Duodenal mucosa (tissue), 2 donors: Measurements from ENCODE around the gene TSNAXIP1.

Experiments used
- H3K27ac ChIP-seq: one replicate; pipeline ENCODE4 v1.7.0; 2013; ENCODE audit warnings: low read depth, low read length
- H3K27me3 ChIP-seq, 2 donors: one replicate each; pipeline ENCODE4 v1.7.0; 2013; ENCODE audit warnings: low read length in 2 of 2, control low read depth in 1 of 2; ENCODE audit not compliant: insufficient read depth in 2 of 2, control insufficient read depth in 1 of 2
- H3K36me3 ChIP-seq, 2 donors: one replicate each; pipeline ENCODE4 v1.7.0; 2013; ENCODE audit warnings: low read length in 2 of 2, control low read depth in 1 of 2; ENCODE audit not compliant: insufficient read depth in 2 of 2, control insufficient read depth in 1 of 2
- H3K4me1 ChIP-seq, 2 donors: one replicate each; pipeline ENCODE4 v1.7.0; 2013; ENCODE audit warnings: low read length in 2 of 2, control low read depth in 1 of 2; ENCODE audit not compliant: insufficient read depth in 2 of 2, control insufficient read depth in 1 of 2
- H3K4me3 ChIP-seq, 2 donors: one replicate each; pipeline ENCODE4 v1.7.0; 2013; ENCODE audit warnings: low read length in 2 of 2, low read depth in 1 of 2
- H3K9ac ChIP-seq, 2 donors: one replicate each; pipeline ENCODE4 v1.7.0; 2013; ENCODE audit warnings: low read length in 2 of 2, low read depth in 1 of 2
- H3K9me3 ChIP-seq, 2 donors: one replicate each; pipeline ENCODE4 v1.7.0; 2013; ENCODE audit warnings: low read length in 2 of 2, control low read depth in 1 of 2; ENCODE audit not compliant: control insufficient read depth in 1 of 2

TSNAXIP1 gene

DNA sequence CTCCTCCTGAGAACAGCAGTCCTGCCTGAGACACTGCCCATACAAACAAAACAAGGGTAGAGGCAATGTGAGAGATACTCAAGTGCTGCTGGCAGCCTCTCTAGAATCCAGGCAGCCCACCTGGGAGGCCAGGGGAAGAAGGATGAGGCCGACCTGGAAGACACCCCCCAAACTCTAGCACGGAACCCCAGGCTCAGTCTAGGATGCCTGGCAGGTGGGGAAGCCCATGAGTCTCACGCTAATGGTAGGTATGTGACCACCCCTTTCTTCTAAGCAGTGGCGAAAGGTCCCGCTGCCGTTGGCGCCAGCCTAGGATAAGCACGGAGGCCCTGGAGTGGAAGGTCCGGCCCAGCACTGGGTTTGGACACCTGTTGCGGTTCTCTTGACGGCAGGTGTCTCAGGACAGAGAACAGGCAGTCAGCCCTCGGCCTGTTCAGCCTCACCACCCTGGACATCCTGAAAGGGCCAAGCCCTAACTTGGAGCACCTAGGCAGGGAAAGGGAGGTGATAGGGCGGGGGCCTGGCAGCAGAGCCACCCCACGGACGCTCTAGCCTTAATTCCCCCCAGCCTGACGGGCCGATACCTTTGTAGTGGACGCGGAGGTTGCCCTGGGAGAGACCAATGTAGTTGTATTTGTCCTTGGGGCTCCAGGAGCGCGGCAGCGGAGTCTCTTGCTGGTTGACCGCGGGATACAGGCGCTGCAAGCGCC is 816 bp upstream of the TSNAXIP1 start:
- peaks cover 9 to 21% of the 10 kb centered on the region in 2 donors for H3K4me1 ChIP-seq
- H3K36me3 ChIP-seq: peaks cover 0 to 17% of the 10 kb centered on the region in 2 donors
- H3K27ac ChIP-seq: no peak overlapping the region
- H3K4me3 ChIP-seq: peak overlapping the region; percentile 93 to 99
- H3K9me3 ChIP-seq: no peaks in the 10 kb centered on the region
- peak overlapping the region; percentile 85 to 94 for H3K9ac ChIP-seq
- no peaks in the 10 kb centered on the region for H3K27me3 ChIP-seq

DNA sequence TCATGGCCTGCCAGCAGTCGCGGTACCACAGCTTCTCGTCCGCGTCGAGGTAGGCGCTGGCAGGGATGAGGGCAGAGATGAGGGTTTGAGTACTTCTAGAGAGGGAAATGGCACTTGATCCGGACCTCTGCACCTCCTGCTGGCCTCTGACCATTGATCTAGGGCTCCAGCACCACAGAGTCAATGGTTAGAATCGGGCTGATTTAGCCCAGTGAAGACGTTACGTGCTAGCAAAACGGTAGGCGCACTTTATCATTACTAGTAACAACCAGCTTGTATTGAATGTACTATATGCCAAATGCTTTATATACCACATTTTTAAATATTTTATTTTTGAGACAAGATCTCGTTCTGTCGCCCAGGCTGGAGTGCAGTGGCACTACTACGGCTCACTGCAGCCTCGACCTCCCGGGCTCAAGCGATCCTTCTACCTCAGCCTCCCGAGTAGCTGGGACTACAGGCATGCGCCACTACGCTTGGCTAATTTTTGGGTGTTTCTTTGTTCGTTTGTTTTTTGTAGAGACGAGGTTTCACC is 526 bp downstream of the TSNAXIP1 start:
- H3K27me3 ChIP-seq: no peaks in the 10 kb centered on the region
- H3K36me3 ChIP-seq: peaks cover 0 to 5% of the 10 kb centered on the region in 2 donors
- peak overlapping the region; percentile 27 to 51 for H3K9ac ChIP-seq
- no peaks in the 10 kb centered on the region for H3K9me3 ChIP-seq
- peaks cover 9 to 21% of the 10 kb centered on the region in 2 donors for H3K4me1 ChIP-seq
- H3K4me3 ChIP-seq: peak overlapping the region; percentile 93 to 99
- H3K27ac ChIP-seq: no peak overlapping the region

DNA sequence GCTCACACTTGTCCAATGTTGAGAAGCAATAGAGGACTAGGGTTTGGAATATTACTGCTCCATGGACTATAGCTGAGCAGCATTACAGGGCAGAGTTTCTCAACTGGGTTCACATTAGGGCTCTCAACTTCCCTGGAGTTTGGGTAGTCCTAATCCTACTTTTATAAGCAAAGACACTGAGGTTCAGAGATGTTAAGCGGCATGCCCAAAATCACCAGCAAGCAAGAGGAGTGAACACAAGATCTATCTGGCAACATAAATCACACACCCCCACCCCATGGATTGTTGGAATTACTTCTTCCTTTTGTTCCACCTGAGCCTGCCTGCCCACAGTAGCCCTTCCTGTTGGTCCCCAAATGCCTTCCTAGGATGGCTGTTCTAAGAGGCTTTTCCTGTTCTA is 5.2 kb downstream of the TSNAXIP1 start:
- Histone ChIP-seq H3K27ac (no peak overlapping the region), H3K27me3 (no peaks in the 10 kb centered on the region), H3K9me3 (no peaks in the 10 kb centered on the region), H3K9ac (no peak overlapping the region), H3K4me1 (peaks cover 4 to 11% of the 10 kb centered on the region in 2 donors), H3K36me3 (no peaks in the 10 kb centered on the region), H3K4me3 (no peak overlapping the region)

DNA sequence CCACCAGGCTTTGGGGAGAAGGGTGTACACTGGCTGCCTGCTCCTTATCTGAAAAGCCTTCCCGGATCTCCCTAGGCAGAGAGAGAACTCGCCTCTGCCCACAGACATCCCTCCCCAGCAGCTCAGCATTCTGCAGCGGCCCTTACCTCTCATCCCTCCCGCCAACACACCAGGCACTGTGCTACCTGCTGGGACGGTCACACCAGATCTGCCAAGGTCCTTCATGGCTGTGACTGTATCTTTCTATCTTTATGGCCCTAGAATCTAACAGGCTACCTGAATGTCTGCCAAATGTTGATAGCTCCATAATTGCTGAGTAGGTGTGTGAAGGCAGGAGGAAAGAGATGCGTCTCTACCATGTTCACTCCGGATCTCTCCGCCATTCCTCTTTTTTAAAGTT is 7.9 kb downstream of the TSNAXIP1 start:
- Histone ChIP-seq H3K36me3 (no peaks in the 10 kb centered on the region), H3K4me3 (no peak overlapping the region), H3K4me1 (peaks cover 4 to 5% of the 10 kb centered on the region in 2 donors), H3K9me3 (no peaks in the 10 kb centered on the region), H3K9ac (no peak overlapping the region), H3K27me3 (no peaks in the 10 kb centered on the region), H3K27ac (no peak overlapping the region)

DNA sequence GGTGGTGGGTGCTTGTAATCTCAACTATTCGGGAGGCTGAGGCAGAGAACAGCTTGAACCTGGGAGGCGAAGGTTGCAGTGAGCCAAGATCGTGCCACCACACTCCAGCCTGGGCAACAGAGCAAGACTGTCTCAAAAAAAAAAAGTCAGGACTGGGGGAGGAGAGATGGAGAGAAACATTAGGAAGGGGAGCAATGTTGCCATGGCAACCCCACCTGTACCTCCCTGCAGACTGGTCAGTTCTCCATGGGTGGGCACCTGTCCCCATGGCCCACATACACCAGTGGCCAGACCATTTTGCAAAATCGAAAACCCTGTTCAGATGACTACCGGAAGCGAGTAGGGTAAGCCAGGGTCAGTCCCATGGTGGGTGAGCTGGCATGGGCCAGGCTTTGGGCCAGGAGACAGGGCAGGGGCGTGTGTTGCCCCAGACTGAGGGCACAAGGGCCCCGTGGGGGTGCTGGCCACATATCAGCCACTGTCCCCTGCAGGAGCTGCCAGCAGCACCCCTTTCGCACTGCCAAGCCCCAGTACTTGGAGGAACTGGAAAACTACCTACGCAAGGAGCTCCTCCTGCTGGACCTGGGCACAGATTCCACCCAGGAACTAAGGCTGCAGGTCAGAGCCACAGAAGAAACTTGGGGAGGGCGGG is 14.0 kb downstream of the TSNAXIP1 start:
- Histone ChIP-seq H3K4me3 (no peak overlapping the region), H3K9ac (no peak overlapping the region), H3K27me3 (no peaks in the 10 kb centered on the region), H3K36me3 (no peaks in the 10 kb centered on the region), H3K9me3 (no peaks in the 10 kb centered on the region), H3K4me1 (no peaks in the 10 kb centered on the region), H3K27ac (no peak overlapping the region)

DNA sequence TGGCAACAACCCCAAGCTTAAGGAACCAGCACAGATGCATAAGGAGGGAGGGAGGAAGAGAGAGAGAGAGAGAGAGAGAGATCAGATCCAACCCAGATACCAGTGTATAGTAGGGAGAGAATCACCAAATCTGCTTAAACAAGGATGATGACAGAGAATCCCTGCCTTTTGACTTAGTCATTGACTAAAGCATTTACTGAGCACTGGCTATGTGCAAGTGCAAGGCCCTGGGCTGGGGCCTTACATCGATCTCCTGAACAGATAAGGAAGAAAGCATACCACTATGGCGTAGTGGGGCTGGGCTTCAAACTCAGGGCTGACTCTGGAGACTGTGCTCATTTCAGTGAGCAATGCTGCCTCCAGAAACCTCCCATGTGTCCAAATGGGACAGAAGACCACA is 15.8 kb downstream of the TSNAXIP1 start:
- Histone ChIP-seq H3K27me3 (no peaks in the 10 kb centered on the region), H3K9me3 (no peaks in the 10 kb centered on the region), H3K4me1 (no peaks in the 10 kb centered on the region), H3K27ac (no peak overlapping the region), H3K36me3 (peaks cover 0 to 6% of the 10 kb centered on the region in 2 donors), H3K4me3 (no peak overlapping the region), H3K9ac (no peak overlapping the region)

DNA sequence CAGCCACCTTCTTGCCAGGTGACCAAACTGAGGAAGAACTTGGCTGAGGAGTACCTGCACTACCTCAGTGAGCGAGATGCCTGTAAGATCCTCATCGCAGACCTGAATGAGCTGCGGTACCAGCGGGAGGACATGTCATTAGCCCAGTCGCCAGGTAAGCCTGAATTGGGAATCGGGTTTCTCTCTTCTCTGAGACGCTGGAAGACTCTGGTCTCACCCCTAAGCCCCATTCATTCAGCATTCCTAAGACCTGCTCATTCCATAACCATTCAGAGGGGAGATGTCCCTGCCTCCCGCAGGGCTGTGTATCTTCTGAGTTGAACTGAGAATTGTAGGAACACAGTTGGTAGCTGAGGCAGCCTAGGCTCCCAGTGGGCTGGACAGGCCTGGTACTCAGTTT is 18.4 kb downstream of the TSNAXIP1 start:
- no peaks in the 10 kb centered on the region for H3K27me3 ChIP-seq
- peaks cover 9 to 32% of the 10 kb centered on the region in 2 donors for H3K36me3 ChIP-seq

DNA sequence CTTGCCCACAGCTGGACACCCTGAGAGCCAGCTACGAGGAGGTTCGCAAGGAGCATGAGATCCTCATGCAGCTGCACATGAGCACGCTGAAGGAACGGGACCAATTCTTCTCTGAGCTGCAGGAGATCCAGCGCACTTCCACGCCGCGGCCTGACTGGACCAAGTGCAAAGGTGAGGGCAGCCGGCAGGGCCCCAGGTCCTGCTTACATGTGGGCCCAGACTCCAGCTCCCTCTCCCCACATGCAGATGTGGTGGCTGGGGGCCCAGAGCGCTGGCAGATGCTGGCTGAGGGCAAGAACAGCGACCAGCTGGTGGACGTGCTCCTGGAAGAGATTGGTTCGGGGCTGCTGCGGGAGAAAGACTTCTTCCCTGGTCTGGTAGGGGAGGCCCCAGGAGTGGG is 19.2 kb downstream of the TSNAXIP1 start:
- H3K4me3 ChIP-seq: no peak overlapping the region
- peaks cover 15 to 39% of the 10 kb centered on the region in 2 donors for H3K36me3 ChIP-seq
- no peaks in the 10 kb centered on the region for H3K27me3 ChIP-seq
- H3K9me3 ChIP-seq: no peaks in the 10 kb centered on the region
- H3K4me1 ChIP-seq: no peaks in the 10 kb centered on the region
- no peak overlapping the region for H3K27ac ChIP-seq
- H3K9ac ChIP-seq: no peak overlapping the region

More for the DNA sequence above, 18.4 kb downstream of the TSNAXIP1 start:
- Histone ChIP-seq H3K4me1 (no peaks in the 10 kb centered on the region), H3K9me3 (no peaks in the 10 kb centered on the region), H3K9ac (no peak overlapping the region), H3K4me3 (no peak overlapping the region), H3K27ac (no peak overlapping the region)

DNA sequence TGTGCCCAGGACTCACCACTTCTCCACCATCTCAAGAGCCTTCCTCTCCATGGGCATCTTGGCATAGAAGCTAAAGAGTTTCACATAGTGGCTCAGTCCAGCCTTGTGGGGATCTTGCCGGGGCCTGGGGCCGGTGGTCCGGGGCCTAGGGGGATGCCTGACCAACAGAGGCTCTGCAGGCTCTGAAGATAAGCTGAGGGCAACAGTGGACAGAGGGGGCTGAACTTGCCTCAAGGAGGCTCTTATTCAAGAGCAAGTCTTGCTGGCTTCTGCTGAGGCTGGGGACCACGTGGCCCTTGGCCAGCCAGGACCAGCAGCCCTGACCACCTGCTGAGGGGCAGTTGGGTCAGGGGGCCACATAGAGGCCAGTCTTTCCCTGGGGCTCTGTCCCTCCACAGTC is 22.0 kb downstream of the TSNAXIP1 start:
- Histone ChIP-seq H3K9ac (no peak overlapping the region), H3K27me3 (no peaks in the 10 kb centered on the region), H3K4me1 (peaks cover 11 to 15% of the 10 kb centered on the region in 2 donors), H3K36me3 (peaks cover 15 to 52% of the 10 kb centered on the region in 2 donors), H3K27ac (no peak overlapping the region), H3K9me3 (no peaks in the 10 kb centered on the region), H3K4me3 (no peak overlapping the region)

DNA sequence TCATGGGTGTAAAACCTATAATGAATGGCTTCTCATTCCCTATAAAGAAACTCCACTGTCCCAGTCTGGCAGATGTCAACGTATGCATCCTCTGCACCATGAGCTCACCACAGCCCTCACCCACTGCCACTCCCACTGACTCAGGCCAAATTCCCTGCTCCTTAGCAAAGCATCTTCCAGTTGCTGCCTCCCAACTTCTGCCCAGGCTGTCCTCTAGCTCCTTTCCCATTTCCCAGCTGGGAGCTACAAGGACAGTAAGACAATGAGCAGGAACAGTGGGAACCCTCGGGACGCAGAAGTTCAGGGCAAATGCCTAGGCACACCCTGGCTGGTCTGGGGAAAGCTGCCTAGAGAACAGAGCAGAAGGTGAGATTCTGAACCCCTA is 26.3 kb downstream of the TSNAXIP1 start:
- Histone ChIP-seq H3K27ac (no peak overlapping the region), H3K36me3 (peaks cover 15 to 42% of the 10 kb centered on the region in 2 donors), H3K9ac (peak overlapping the region; percentile 80 to 91), H3K4me3 (peak overlapping the region; percentile 83 to 87), H3K9me3 (no peaks in the 10 kb centered on the region), H3K27me3 (no peaks in the 10 kb centered on the region), H3K4me1 (peaks cover 15 to 20% of the 10 kb centered on the region in 2 donors)
